HG03095 (cell line): ENCODE results near the gene HOXD3.

Experiments used
- ATAC-seq: cut with Tn5 transposase; IDR thresholded peaks from one replicate; pipeline ENCODE4 v1.9.1; 2021; ENCODE audit warnings: moderate library complexity; ENCODE audit not compliant: unreplicated experiment

The HOXD3 gene

GRCh38 chr2:176156807-176157498, at the start of gene HOXD3:
HOXD3 (plus strand) TSS chr2:176157307; CDS start chr2:176169115, 11,808 bp downstream.
- no peak for ATAC-seq

- ATAC-seq, result no peak
These were observed 49.4 kb upstream of the HOXD3 start for GRCh38 chr2:176107731-176108181.

- no peak for ATAC-seq
These were observed 47.8 kb upstream of the HOXD3 start for GRCh38 chr2:176109192-176109901.

GRCh38 chr2:176109946-176110345, 47.2 kb upstream of the HOXD3 start:
- ATAC-seq, result no peak

- ATAC-seq, result no peak
These were observed 46.4 kb upstream of the HOXD3 start for GRCh38 chr2:176110415-176111308.

GRCh38 chr2:176111309-176111663, 45.8 kb upstream of the HOXD3 start:
- no peak for ATAC-seq

GRCh38 chr2:176111846-176112374, 45.2 kb upstream of the HOXD3 start:
- no peak for ATAC-seq

GRCh38 chr2:176112375-176113302, 44.5 kb upstream of the HOXD3 start:
- ATAC-seq, result no peak

- ATAC-seq, result no peak
These were observed 42.8 kb upstream of the HOXD3 start for GRCh38 chr2:176114120-176114929.

GRCh38 chr2:176114930-176115625, 42.0 kb upstream of the HOXD3 start:
- no peak for ATAC-seq

- no peak for ATAC-seq
These were observed 41.0 kb upstream of the HOXD3 start, which contains the start of gene HOXD10 for GRCh38 chr2:176115883-176116813. HOXD10 (plus strand) TSS chr2:176116778; CDS start chr2:176116834, 56 bp downstream.

- ATAC-seq, result no peak
These were observed 39.8 kb upstream of the HOXD3 start for GRCh38 chr2:176117162-176117822.

- ATAC-seq, result no peak
These were observed 39.2 kb upstream of the HOXD3 start for GRCh38 chr2:176117823-176118371.

- no peak for ATAC-seq
These were observed 38.3 kb upstream of the HOXD3 start for GRCh38 chr2:176118601-176119339.

GRCh38 chr2:176120364-176121189, 36.5 kb upstream of the HOXD3 start:
- no peak for ATAC-seq
